ENCODE results near the gene TGFBR2. TPM values are rescaled to one million over a fixed set of nuclear protein-coding genes. Genes with fewer than 3 reads are reported as not detected.
"Not testable (repeated sequence)": the region's sequence is repeated elsewhere in the genome, so short reads cannot be mapped to it uniquely, and the experiment has no call there.

The TGFBR2 gene
- total RNA-seq, 1 donor from 2014 or later, result 53.4 TPM

GRCh38 chr3:30666572-30667279 is 60.3 kb downstream of the TGFBR2 start:
- no peak overlapping the region for H3K4me3 ChIP-seq (ENCODE audit: low read depth, low read length)
- no peak for DNase-seq (ENCODE audit: low read depth)
- TF ChIP-seq, protein P1, sequence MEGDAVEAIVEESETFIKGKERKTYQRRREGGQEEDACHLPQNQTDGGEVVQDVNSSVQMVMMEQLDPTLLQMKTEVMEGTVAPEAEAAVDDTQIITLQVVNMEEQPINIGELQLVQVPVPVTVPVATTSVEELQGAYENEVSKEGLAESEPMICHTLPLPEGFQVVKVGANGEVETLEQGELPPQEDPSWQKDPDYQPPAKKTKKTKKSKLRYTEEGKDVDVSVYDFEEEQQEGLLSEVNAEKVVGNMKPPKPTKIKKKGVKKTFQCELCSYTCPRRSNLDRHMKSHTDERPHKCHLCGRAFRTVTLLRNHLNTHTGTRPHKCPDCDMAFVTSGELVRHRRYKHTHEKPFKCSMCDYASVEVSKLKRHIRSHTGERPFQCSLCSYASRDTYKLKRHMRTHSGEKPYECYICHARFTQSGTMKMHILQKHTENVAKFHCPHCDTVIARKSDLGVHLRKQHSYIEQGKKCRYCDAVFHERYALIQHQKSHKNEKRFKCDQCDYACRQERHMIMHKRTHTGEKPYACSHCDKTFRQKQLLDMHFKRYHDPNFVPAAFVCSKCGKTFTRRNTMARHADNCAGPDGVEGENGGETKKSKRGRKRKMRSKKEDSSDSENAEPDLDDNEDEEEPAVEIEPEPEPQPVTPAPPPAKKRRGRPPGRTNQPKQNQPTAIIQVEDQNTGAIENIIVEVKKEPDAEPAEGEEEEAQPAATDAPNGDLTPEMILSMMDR (conservative IDR thresholded peaks at IDR 0.05; ENCODE audit: low read depth, low read length), result no peak

DNA sequence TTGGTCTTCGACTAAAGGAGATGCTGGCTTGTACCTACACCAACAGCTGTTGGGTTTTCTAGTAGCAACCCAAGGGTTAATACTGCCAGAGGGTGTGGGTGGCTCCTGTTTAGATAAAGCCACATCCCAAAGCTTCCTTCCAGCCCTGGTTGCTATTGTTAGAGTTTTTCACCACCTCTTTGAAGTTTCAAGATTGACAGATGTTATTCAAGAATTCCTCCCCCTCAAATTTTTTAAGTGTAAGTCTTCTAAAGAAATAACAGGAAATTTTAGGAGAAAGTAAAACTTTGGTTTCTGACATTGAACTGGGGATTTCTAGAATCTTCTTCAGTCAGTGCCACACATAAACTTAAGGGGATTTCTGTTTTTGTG is 60.9 kb downstream of the TGFBR2 start:
- no peak overlapping the region for H3K4me3 ChIP-seq (ENCODE audit: low read depth, low read length)
- TF ChIP-seq, protein P1 (conservative IDR thresholded peaks at IDR 0.05; ENCODE audit: low read depth, low read length), result no peak
- no peak for DNase-seq (ENCODE audit: low read depth)

DNA sequence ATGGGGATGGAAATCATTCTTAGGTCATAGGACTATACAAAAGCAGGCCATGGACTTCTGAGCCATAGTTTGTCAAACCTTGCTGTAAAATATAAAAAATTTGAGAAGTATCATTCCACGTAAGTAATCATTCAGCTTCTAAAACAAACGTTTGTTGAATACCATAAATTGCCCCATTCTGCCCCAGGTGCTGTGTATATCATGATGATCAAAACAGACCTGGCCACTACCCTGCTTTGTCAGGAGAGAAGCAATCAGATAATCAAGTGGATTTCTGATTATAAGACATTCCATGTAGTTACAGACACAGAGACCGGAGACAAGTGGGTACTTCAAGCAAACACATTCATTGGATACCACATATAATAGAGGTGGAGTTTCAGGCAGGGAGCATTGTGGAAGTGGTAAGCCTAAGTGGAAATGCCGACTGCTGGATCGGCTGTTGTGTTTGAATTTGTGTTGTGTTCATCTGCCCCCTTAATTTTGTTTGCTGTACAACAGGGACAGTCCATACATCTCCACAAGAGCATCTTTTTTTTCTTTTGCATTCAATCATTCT is 61.7 kb downstream of the TGFBR2 start:
- H3K4me3 ChIP-seq (ENCODE audit: low read depth, low read length), result no peak overlapping the region
- TF ChIP-seq, protein P1 (conservative IDR thresholded peaks at IDR 0.05; ENCODE audit: low read depth, low read length), result no peak
- no peak for DNase-seq (ENCODE audit: low read depth)

DNA sequence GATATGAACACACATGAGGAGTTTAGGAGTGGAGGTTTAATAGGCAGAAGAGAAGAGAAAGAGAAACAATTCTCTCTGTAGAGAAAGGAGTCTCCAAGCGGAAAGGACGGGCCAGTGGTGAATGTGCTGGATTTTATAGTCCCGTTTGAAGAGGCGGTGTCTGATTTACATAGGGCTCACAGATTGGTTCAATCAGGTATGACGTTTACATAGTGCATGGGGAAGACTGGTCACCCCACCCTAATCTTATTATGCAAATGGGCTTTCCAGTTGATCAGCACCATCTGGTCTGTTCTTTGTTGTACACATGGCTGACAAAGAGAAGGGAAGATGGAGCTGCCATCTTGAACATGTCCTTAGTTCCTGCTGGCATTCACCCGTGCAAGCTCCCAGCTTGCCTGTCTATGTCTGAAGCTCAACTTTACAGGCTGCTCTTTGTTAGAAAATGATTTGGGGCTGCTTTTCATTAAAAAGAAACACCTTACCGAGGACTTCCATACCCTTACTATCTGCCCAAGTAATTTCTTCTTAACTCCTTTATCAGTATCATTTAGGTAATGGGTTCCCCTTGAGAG is 63.0 kb downstream of the TGFBR2 start:
- DNase-seq (ENCODE audit: low read depth); H3K4me3 ChIP-seq (ENCODE audit: low read depth, low read length): not testable (repeated sequence)

- no peak for DNase-seq (ENCODE audit: low read depth)
- TF ChIP-seq, protein P1 (conservative IDR thresholded peaks at IDR 0.05; ENCODE audit: low read depth, low read length), result no peak
- no peak overlapping the region for H3K4me3 ChIP-seq (ENCODE audit: low read depth, low read length)
Measured at GRCh38 chr3:30670292-30670691, 63.9 kb downstream of the TGFBR2 start.

DNA sequence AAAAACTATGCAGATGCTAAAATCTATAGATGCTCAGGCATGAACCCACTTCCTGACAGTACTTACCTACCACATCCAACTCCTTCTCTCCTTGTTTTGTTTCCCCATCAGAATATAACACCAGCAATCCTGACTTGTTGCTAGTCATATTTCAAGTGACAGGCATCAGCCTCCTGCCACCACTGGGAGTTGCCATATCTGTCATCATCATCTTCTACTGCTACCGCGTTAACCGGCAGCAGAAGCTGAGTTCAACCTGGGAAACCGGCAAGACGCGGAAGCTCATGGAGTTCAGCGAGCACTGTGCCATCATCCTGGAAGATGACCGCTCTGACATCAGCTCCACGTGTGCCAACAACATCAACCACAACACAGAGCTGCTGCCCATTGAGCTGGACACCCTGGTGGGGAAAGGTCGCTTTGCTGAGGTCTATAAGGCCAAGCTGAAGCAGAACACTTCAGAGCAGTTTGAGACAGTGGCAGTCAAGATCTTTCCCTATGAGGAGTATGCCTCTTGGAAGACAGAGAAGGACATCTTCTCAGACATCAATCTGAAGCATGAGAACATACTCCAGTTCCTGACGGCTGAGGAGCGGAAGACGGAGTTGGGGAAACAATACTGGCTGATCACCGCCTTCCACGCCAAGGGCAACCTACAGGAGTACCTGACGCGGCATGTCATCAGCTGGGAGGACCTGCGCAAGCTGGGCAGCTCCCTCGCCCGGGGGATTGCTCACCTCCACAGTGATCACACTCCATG is 65.3 kb downstream of the TGFBR2 start:
- no peak overlapping the region for H3K4me3 ChIP-seq (ENCODE audit: low read depth, low read length)
- TF ChIP-seq, protein P1 (conservative IDR thresholded peaks at IDR 0.05; ENCODE audit: low read depth, low read length), result no peak
- DNase-seq (ENCODE audit: low read depth), result no peak

DNA sequence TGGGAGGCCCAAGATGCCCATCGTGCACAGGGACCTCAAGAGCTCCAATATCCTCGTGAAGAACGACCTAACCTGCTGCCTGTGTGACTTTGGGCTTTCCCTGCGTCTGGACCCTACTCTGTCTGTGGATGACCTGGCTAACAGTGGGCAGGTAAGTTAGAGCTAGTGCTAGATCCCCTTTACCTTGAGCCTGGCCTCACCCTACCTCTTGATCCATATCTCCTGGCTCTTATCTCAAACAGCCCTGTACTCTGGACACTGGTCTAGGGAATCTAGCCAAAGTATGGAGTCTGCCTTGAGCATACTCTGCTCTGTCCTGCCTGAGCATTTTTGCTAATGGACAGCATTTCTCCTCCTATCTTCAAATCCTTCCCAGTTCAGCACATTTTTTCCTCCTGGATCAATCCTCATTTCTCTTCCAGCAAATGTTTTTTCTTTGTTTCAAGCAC is 65.9 kb downstream of the TGFBR2 start:
- H3K4me3 ChIP-seq (ENCODE audit: low read depth, low read length), result no peak overlapping the region
- TF ChIP-seq, protein P1 (conservative IDR thresholded peaks at IDR 0.05; ENCODE audit: low read depth, low read length), result no peak
- no peak for DNase-seq (ENCODE audit: low read depth)
